NB4 (cell line): Measurements from ENCODE around the gene SERPINE2.
A peak's percentile ranks its signal among the peaks of the same experiment; 100 is the strongest.

ENCODE experiments used
- DNase-seq: peaks from one replicate; pipeline ENCODE4 v3.0.0; 2010; ENCODE audit warnings: low read depth
- H3K4me3 ChIP-seq: one replicate; pipeline ENCODE4 v1.5.1; 2011; ENCODE audit warnings: mild to moderate bottlenecking, low read depth, low read length, moderate library complexity
- CTCF ChIP-seq: IDR thresholded peaks from one replicate; pipeline ENCODE4 v1.5.1; 2012; ENCODE audit warnings: low read depth, low read length
- MAX ChIP-seq: IDR thresholded peaks from 2 replicates; pipeline ENCODE4 v1.6.1; 2011; ENCODE audit warnings: low read depth, low read length
- MYC ChIP-seq: IDR thresholded peaks from 2 replicates; pipeline ENCODE4 v1.6.1; 2011; ENCODE audit warnings: low read depth, low read length
- POLR2A ChIP-seq: IDR thresholded peaks from 2 replicates; pipeline ENCODE4 v1.6.1; 2011; ENCODE audit warnings: mild to moderate bottlenecking; ENCODE audit not compliant: insufficient read length; ENCODE audit errors: extremely low read depth

The SERPINE2 gene

GRCh38 chr2:224069172-224069571 is 30.1 kb upstream of the SERPINE2 start:
- no peak for DNase-seq
- TF ChIP-seq MAX (no peak), CTCF (no peak), MYC (no peak), POLR2A (no peak)
- H3K4me3 ChIP-seq, result no peak overlapping the region

GRCh38 chr2:224063298-224063648 is 24.2 kb upstream of the SERPINE2 start:
- DNase-seq, result no peak
- no peak overlapping the region for H3K4me3 ChIP-seq
- TF ChIP-seq POLR2A (no peak), MYC (no peak), CTCF (no peak), MAX (no peak)

GRCh38 chr2:224062481-224063297 is 23.6 kb upstream of the SERPINE2 start:
- TF ChIP-seq MAX, result no peak
- TF ChIP-seq MYC, result no peak
- TF ChIP-seq POLR2A, result no peak
- no peak for TF ChIP-seq CTCF
- DNase-seq, result peak; percentile 6
- no peak overlapping the region for H3K4me3 ChIP-seq

- TF ChIP-seq MYC, result no peak
- no peak for TF ChIP-seq POLR2A
- TF ChIP-seq CTCF, result no peak
- TF ChIP-seq MAX, result no peak
- DNase-seq, result no peak
- H3K4me3 ChIP-seq, result no peak overlapping the region
Measured at GRCh38 chr2:224060783-224061482, 21.8 kb upstream of the SERPINE2 start.

GRCh38 chr2:224059178-224059577 is 20.1 kb upstream of the SERPINE2 start:
- DNase-seq, result no peak
- TF ChIP-seq MYC (no peak), CTCF (no peak), MAX (no peak), POLR2A (no peak)
- no peak overlapping the region for H3K4me3 ChIP-seq
